Stimulated activated CD4-positive, alpha-beta T cell treated with anti-CD3 and anti-CD28 coated beads, Interleukin-12 subunit alpha, Interleukin-12 subunit beta, amount 100 ng/mL, for 48 hours (primary cell): ENCODE measurements around the gene ZYG11A.
"Not testable (repeated sequence)": the region's sequence is repeated elsewhere in the genome, so short reads cannot be mapped to it uniquely, and the experiment has no call there.

ENCODE experiments used
- DNase-seq, 3 donors: peaks; one replicate each; pipeline ENCODE4 v3.0.0-alpha.2; 2020; ENCODE audit warnings: low read depth in 2 of 3, low spot score in 1 of 3

Gene ZYG11A

DNA sequence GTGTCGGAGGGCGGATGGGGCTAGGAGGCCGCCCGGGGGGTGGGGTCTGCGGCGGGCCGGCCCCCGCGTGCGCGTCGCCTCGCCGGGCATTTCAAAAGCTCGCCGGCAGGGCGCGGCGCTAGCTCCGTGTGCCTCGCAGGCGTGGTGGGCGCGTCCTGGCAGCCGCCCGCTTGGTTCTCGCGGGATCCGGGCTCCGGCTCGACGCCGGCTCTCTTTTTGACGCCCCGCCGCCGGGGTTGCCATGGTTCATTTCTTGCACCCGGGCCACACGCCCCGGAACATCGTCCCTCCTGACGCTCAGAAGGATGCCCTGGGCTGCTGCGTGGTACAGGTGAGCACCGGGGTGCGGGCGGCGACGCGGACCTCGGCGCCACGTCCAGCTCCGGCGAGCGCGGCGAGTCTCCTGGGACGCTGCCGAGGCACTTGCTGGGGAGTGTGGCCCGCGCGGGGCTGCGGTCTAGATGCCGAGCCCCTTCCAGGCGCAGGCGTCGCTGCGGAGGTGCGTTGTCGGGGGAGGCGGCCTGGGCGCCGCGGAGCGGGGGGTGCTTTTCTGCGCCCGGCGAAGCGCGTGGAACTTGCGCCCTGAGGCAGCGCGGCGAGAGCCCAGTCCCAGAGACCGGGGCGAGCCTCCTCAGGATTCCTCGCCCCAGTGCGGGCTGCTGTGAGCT, at the start of gene ZYG11A:
TSS of gene ZYG11A (plus strand) at position 118 of the 668 bp plus-strand sequence. CDS start at position 242, 124 bp downstream.
- peak; percentile 57 to 70 (median 64) for DNase-seq

DNA sequence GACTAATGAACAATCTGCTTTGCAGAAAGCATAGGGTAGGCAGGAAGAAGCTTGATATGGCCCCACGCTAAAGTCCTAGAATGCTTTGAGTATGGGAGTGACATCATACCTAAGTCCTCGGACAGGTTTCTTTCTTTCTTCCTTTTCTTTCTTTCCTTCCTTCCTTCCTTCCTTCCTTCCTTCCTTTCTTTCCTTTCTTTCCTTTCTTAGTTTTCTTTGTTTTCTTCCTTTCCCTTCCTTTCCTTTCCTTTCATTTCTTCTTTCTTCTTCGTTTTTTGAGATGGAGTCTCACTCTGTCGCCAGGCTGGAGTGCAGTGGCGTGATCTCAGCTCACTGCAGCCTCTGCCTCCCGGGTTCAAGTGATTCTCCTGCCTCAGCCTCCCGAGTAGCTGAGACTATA, 48.8 kb upstream of the ZYG11A start:
- not testable (repeated sequence) for DNase-seq

DNA sequence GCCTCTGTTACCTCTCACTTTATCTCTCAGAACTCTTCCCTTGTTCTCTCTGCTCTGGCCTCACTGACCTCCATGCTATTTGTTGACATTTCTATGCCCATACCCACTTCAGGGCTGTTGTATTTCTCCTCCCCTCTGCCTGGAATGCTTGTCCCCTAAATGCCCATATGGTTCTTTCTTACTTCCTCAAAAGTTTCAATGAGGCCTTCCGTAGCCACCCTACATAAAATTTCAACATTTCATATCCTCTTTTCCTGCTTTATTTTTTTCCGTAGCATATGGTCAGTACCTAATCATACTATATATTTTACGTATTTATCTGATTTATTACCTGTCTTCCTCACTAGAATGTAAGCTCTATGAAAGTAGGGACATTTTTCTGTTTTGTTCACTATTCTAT, 47.1 kb upstream of the ZYG11A start:
- DNase-seq: no peak

DNA sequence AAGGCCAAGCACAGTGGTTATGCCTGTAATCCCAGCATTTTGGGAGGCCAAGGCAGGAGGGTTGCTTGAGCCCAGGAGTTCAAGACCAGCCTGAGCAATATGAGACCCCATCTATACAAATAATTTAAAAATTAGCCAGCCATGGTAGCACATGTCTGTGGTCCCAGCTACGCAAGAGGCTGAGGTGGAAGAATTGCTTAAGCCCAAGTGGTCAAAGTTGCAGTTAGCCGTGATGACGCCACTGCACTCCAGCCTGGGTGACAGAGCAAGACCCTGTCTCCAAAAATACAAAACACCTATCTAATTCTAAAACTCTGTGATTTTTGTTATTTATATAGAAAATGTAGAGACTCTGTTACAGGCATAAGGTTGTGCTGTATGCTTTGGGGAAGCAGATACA, 44.2 kb upstream of the ZYG11A start:
- no peak for DNase-seq

DNA sequence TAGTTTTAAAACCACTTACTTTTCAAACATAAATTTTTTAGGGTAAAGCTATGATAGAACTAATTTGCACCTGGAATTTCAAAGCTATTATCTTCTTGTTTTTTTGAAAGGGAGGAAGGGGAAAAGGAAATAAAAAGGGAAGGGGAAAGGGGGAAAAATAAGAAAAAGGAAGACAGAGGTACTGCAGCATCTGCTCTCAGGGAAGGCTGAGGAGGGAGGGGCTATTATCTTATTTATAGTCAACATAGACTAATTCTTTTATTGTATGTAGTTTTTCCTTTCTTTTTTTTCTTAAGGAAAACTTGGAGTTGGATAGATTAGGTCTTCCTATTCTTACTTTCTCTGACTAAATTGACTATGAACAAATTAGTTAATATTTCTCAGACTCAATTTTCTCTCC, 41.5 kb upstream of the ZYG11A start:
- no peak for DNase-seq

DNA sequence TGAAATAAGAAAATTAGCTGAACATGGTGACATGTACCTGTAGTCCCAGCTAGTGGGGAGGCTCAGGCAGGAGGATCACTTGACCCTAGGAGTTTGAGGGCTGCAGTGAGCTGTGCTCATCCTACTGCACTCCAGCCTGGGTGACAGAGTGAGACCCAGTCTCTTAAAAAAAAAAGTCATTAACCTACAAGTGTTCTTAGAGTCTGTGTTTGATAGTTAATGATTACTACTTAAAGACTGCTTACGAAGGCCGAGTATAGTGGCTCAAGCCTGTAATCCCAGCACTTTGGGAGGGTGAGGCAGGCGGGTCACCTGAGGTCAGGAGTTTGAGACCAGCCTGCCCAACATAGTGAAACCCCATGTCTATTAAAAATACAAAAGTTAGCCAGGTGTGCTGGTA, 38.5 kb upstream of the ZYG11A start:
- DNase-seq: not testable (repeated sequence)

DNA sequence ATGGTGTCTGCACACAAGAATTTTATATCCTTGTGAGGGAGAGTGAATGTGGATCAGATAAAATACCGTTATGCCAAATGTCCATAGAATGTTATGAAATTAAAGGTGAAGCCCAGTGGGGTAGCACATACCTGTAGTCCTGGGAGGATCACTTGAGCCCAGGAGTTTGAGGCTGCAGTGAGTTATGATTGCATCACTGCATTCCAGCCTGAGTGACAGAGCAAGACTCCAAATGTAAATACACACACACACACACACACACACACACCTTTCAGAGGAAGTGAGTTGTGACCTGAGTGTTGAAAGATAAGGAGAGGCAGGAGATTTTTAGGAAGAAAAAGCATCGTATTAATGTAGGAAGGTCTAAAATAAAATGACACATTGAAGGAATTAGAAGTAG, 28.1 kb upstream of the ZYG11A start:
- no peak for DNase-seq

DNA sequence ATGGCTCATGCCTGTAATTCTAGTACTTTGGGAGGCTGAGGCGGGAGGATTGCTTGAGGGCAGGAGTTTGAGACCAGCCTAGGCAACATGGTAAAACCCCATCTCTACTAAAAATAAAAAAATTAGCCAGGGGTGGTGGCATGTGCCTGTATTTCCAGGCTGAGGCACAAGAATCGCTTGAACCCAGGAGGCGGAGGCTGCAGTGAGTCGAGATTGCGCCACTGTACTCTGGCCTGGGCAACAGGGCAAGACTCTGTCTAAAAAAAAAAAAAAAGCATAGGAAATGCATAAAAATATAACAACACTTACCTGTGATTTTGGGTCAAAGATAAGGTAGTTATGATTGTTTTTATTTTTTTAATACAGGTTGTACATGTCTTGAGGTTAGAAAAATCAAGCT, 21.7 kb upstream of the ZYG11A start:
- DNase-seq: not testable (repeated sequence)

DNA sequence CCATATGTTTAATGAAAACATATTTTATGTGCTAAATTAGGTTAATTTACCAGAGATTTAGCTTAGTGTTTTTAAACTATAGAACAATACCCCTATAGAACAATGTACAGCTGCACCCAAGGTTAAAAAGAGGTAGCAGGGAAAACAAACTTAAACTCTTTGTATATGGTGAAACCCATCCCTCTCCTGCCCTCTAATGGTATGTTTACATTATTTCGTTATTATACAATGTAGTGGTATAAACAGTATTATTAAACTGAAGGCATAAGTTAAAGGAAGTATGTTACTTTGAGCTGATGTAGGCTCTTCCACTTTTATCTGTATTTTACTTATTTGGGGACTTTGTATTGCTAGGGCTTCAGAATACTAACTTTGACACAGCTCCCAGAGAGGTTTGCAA, 16.7 kb upstream of the ZYG11A start:
- no peak for DNase-seq

DNA sequence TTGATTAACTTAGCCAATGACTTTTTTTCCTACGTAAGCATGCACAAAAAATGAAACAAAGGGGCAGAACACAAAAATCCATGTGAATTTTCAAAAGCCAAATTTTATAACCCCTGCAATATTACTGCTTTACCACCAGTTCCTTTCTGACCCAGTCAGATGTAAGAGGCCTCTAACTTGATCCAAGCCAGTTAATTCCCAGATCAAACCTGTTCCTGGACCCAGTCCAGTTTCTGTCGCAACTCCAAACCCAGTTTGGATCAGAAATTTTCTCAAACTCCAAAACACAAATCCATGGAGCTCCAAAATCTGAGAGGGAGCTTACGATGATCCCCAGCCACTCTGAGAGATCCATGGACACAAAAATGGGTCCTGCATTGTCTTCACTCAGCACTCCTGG, 7.8 kb upstream of the ZYG11A start:
- DNase-seq: no peak

DNA sequence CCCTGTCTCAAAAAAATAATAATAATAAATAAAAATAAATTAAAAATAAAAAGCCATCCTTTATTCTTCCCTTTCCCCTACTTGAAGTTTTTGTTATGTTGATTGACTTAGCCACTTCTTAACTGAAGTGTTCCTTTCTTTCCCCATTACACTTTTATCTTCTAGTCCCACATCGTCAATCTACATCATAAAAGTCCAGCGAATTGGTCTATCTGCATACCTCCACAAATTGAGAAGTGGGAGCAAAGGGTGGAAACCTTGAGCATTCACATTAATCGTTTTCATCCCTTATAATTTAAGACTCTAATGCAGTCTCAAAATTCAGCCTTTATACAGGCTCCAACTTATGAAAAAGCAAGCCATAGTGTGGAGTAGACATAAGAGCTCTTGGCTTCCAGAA, 6.5 kb upstream of the ZYG11A start:
- DNase-seq: no peak

DNA sequence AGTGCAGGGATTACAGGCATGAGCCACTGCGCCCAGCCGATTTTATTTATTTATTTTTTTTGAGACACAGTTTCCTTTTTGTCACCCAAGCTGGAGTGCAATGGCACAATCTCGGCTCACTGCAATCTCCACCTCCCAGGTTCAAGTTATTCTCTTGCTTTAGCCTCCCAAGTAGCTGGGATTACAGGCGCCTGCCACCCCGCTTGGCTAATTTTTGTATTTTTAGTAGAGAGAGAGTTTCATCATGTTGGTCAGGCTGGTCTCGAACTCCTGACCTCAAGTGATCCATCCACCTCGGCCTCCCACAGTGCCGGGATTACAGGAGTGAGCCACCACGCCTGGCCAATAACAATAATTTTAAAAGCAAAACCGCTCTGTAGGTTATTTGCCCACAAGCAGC, 3.4 kb upstream of the ZYG11A start:
- DNase-seq: not testable (repeated sequence)

DNA sequence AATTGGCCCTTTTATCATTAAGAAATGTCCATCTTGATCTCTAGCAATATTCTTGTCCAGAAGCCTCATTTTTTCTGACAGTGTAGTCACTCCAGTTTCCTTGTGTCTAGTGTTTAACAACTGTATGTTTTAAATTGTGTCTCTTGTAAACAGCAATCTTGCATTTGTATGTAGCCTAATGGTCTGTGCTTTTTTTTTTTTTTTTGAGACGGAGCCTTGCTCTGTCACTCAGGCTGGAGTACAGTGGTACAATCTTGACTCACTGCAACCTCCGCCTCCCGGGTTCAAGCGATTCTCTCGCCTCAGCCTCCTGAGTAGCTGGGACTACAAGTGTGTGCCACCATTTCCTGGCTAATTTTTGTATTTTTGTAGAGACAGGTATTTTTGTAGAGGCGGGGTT, 2.6 kb downstream of the ZYG11A start:
- DNase-seq: not testable (repeated sequence)

DNA sequence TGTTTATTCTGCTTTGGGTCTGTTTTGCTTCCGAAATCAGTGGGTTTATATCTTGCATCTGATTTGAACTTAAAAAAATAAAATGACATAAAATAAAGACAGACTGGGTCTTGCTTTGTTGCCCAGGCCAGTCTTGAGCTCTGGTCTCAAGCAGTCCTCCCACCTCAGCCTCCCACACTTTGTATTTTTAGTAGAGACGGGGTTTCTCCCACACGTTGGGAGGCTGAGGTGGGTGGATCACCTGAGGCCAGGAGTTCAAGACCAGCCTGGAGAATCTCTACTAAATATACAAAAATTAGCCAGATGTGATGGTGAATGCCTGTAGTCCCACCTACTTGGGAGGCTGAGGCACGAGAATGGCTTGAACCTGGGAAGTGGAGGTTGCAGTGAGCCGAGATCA, 5.9 kb downstream of the ZYG11A start:
- no peak for DNase-seq

DNA sequence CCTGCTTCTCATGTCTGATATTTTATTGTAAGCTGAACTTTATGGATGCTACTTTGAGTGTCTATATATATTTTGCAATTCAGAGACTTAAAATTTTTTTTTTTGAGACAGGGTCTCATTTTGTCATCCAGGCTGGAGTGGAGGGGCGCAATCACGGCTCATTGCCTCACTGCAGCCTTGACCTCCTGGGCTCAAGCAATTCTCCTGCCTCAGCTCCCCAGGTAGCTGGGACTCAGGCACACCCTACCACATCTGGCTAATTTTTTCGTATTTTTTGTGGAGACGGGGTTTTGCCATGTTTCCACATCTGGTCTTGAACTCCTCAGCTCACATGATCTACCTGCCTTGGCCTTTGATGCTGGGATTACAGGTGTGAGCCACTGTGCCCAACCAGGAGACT, 8.4 kb downstream of the ZYG11A start:
- no peak for DNase-seq

DNA sequence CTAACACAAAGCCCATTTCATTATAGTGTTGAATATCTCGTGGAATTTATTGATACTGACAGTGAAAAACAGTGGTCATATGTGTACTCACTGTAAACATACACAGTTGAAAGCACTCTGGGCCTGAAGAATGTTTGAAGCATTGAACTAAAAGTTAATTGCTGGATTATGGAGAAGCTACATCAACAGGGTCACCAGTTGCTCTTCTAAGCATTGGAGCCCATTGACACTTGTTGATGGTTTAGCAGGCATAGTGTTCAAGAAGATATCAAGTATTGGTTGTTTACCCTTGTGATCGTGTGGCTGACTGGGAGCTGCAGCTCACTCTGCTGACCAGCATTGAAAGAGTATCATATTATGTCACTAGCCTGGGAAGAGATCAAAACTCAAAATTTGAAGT, 10.3 kb downstream of the ZYG11A start:
- no peak for DNase-seq

DNA sequence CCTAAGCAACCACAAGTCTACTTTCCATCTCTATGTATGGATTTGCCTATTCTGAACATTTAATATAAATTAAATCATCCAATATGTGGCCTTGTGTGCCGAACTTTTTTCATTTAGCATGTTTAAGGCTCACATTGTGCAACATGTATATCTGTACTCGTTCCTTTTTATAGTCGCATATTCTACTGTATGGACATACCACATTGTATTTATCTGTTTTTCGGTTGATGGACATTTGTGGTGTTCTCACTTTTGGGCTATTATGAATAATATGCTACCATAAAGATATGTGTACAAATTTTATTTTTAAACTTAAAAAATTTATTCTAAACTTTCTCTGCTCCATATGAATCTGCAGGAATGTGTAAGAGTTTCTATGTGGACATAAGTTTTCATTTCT, 13.0 kb downstream of the ZYG11A start:
- no peak for DNase-seq

DNA sequence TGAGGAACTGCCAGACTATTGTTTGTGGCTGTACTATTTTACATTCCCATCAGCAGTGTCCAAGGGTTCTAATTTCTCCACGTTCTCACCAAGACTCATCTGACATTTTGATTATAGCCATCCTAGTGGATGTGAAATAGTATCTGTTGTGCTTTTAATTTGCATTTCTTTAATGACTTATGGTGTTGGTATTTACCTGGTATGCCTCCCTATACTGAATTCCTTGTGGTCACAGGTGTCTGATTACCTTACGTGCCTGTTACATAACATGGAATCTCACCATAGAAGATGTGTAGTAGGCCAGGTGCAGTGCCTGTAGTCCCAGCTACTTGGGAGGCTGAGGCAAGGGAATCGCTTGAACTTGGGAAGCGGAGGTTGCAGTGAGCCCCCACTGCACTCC, 13.5 kb downstream of the ZYG11A start:
- no peak for DNase-seq

DNA sequence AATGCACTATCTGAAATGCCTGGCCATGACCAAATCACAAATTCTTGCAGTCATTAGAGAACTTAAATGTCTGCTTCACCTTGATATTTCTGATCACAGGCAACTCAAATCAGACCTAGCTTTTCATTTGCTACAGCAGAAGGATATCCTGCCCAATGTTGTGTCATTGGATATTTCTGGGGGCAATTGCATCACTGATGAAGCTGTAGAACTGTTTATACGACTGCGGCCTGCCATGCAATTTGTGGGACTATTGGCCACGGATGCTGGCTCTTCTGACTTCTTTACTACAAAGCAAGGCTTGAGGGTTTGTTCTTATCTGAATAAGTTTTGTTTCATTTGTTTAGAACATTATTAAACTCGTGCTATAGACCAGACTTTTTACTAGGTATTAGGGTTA, 14.9 kb downstream of the ZYG11A start:
- no peak for DNase-seq

DNA sequence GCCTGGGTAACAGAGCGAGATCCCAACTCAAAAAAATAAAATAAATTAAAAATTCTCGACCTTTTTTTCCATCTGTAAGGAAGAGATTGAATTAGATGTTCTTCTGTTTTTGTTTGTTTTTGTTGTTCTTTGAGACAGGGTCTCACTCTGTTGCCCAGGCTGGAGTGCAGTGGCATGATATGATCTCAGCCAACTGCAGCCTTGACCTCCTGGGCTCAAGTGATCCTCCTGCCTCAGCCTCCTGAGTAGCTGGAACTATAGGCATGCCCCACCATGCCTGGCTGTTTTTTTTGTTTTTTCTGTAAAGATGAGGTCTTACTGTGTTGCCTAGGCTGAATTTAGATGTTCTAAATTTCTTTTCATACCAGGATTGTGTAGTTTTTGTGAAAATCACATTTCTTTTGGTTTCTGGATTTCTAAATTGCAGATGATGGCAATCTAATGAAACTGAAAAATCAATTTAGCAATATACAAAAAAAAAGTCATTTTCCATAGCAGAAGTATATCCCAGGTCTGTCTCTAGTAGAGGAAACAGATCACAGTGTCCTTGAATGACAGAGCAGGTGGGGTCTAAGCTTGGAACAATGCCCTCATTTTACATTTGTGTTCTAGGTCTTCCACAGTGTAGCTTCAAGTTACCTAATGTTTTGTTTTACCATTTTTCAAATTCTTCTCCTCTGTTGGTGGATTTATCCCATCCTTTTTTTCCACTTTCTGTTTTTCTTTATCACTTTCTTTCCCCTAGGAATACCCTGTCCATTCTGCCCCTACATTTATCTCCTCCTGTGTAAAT, 20.3 kb downstream of the ZYG11A start:
- DNase-seq: no peak

DNA sequence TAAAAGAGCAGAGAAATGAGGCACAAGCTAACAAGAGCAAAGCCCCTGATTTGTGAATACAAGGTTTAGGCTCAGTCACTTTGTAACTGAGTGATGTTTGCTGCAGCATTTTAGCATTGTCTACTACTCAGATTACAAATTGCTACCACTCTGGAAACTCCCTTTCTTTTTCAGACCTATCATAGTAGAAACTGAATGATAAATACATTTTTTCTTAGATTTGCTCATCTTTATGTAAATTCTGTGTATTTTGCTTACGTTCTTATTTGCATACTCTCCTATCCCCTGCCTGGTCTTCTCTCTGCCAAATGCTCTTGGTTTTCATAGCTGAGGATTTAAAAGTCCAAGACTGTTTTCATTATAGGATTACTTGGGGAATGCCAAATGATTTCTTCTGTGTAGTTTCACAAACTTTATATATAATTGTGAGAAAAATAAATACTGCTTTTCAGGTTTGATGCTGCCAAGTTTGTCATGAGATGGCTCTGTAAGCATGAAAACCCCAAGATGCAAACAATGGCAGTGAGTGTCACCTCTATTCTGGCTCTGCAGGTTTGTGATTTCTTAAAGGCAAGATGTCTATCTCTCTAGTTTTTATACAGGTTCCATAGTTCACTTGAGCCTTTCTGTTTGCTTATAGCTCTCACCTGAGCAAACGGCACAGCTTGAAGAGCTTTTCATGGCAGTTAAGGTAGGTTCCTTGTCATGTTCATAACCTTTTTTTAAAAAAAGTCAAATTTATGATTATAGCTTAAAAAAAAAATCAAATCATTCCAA, 24.7 kb downstream of the ZYG11A start:
- DNase-seq: no peak

DNA sequence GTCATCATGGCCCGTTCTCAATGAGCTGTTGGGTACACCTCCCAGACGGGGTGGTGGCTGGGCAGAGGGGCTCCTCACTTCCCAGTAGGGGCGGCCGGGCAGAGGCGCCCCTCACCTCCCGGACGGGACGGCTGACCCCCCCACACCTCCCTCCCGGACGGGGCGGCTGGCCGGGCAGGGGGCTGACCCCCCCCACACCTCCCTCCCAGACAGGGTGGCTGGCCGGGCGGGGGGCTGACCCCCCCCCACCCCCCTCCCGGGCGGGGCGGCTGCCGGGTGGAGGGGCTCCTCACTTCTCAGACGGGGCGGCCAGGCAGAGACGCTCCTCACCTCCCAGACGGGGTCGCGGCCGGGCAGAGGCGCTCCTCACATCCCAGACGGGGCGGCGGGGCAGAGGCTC, 27.2 kb downstream of the ZYG11A start:
- not testable (repeated sequence) for DNase-seq
